ENCODE data around the gene USP44. TPM values are rescaled to one million over a fixed set of nuclear protein-coding genes. Genes with fewer than 3 reads are reported as not detected.

Gene USP44
- total and polyA plus RNA-seq, 2 of the 8 experiments (the other 6 are each of a cell fraction or from before 2014, with no cell fraction given) = 129 to 197 TPM

DNA sequence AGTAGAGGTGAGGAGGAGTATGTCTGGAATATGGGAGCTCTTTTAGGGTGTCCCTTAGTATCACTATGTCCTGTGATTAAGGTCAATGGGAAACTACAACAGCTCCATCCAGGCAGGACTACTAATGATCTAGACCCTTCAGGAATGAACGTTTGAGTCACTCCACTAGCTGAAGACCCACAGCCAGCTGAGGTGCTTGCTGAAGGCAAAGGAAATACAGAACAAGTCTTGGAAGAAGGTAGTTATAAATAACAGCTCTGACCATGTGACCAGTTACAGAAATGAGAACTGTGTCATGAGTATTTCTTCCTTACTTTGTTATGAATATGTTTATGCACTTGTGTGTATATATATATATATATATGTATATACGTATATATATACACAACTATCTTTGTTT, 40.5 kb upstream of the USP44 start:
- no peak overlapping the region for H2AK5ac ChIP-seq (ENCODE audit: low read depth, low read length)
- no peak overlapping the region for H3K56ac ChIP-seq (replicated peaks; ENCODE audit: insufficient read length, low read depth, low read length)
- H3K27ac ChIP-seq (ENCODE audit: low read depth, low read length) = no peak overlapping the region
- H3K18ac ChIP-seq (ENCODE audit: extremely low read depth, low read length) = no peak overlapping the region
- H4K8ac ChIP-seq (ENCODE audit: extremely low read depth, insufficient read depth, low read length) = no peak overlapping the region
- no peak overlapping the region for H4K91ac ChIP-seq (replicated peaks; ENCODE audit: insufficient read length, low read length)
- no peaks in the 10 kb centered on the region for H3K27me3 ChIP-seq (replicated peaks in 1 of 4; ENCODE audit: control insufficient read depth in 3 of 4, extremely low read depth in 1 of 4, insufficient read depth in 3 of 4, low read length in 3 of 4)
- H2BK12ac ChIP-seq (ENCODE audit: low read depth, low read length) = no peak overlapping the region
- TF ChIP-seq, protein P1, sequence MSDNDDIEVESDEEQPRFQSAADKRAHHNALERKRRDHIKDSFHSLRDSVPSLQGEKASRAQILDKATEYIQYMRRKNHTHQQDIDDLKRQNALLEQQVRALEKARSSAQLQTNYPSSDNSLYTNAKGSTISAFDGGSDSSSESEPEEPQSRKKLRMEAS (IDR thresholded peaks at IDR 0.05) = no peak
- TF ChIP-seq RXRA (IDR thresholded peaks at IDR 0.05; ENCODE audit: insufficient read depth, low read depth, low read length) (no peak), KDM5A (IDR thresholded peaks at IDR 0.05; ENCODE audit: low read length) (no peak), RNF2 (IDR thresholded peaks at IDR 0.05; ENCODE audit: borderline replicate concordance, low read depth, low read length, missing control alignments, poor library complexity, severe bottlenecking) (no peak), EP300 (IDR thresholded peaks at IDR 0.05; ENCODE audit: borderline replicate concordance in 1 of 2, low read depth in 2 of 2, low read length in 2 of 2) (no peak), HDAC6 (IDR thresholded peaks at IDR 0.05; ENCODE audit: low read depth, low read length) (no peak), SP1 (IDR thresholded peaks at IDR 0.05; ENCODE audit: low read depth, low read length) (no peak), SIN3A (conservative IDR thresholded peaks at IDR 0.05 in 1 of 2, IDR thresholded peaks at IDR 0.05 in 1 of 2; ENCODE audit: low read depth in 1 of 2, low read length in 2 of 2) (no peak), TAF1 (IDR thresholded peaks at IDR 0.05; ENCODE audit: low read depth, low read length) (no peak), TCF12 (IDR thresholded peaks at IDR 0.05; ENCODE audit: low read depth, low read length) (no peak), POU5F1 (IDR thresholded peaks at IDR 0.05; ENCODE audit: low read depth, low read length) (no peak)
- H4K5ac ChIP-seq (ENCODE audit: insufficient read length, low read depth, low read length) = no peak overlapping the region
- DNase-seq (ENCODE audit: low read depth in 1 of 2, low spot score in 2 of 2) (no peak), FAIRE-seq (no peak)
- no peak overlapping the region for H3K4ac ChIP-seq (replicated peaks; ENCODE audit: insufficient read length, low read depth, low read length)
- no peaks in the 10 kb centered on the region for H3K79me1 ChIP-seq (ENCODE audit: low read depth, low read length)
- no peak overlapping the region for H3K14ac ChIP-seq (ENCODE audit: insufficient read length)
- no peak overlapping the region for H3K4me2 ChIP-seq (ENCODE audit: insufficient read depth in 1 of 2, low read depth in 2 of 2, low read length in 2 of 2)
- H2BK120ac ChIP-seq (replicated peaks; ENCODE audit: low read depth, low read length) = no peak overlapping the region
- no peaks in the 10 kb centered on the region for H3K36me3 ChIP-seq (ENCODE audit: control insufficient read depth in 2 of 4, insufficient read depth in 4 of 4, low read length in 3 of 4)
- no peak overlapping the region for H2BK20ac ChIP-seq (ENCODE audit: low read length)
- ChIA-PET CTCF (ENCODE audit: partially characterized antibody) (interaction anchor here (0.9 to 1.5 kb wide), 5 partner anchors 8 to 239 kb away, joined by 3 to 6 read pairs (median 4); no protein-coding TSS in a partner anchor), POLR2A (ENCODE audit: partially characterized antibody) (interaction anchor here (1.1 kb wide), 1 partner anchor 12 kb away, joined by 3 read pairs; no protein-coding TSS in a partner anchor)
- no peak overlapping the region for H2BK5ac ChIP-seq (ENCODE audit: low read depth, low read length)
- H3K23ac ChIP-seq (ENCODE audit: insufficient read length) = no peak overlapping the region
- H3K4me3 ChIP-seq (ENCODE audit: extremely low read depth in 1 of 4, insufficient read depth in 2 of 4, low read depth in 3 of 4, low read length in 4 of 4) = no peak overlapping the region
- H4K20me1 ChIP-seq (replicated peaks in 1 of 2; ENCODE audit: control insufficient read depth in 1 of 2, insufficient read depth in 2 of 2, low read length in 2 of 2) = no peaks in the 10 kb centered on the region
- H3K4me1 ChIP-seq (replicated peaks in 1 of 4; ENCODE audit: control insufficient read depth in 3 of 4, insufficient read depth in 4 of 4, low read length in 3 of 4) = peaks cover 0 to 7% (median 2%) of the 10 kb centered on the region in 4 experiments; a peak in 3 of 7 replicates
- 78% methylated on average over 2 of the region's 2 CpGs; no CpG with 5 or more reads in 1 of the 2 experiments for WGBS, 2 experiments (ENCODE audit: extremely low coverage in 1 of 2, insufficient coverage in 1 of 2, insufficient read length in 1 of 2, insufficient replicate concordance in 2 of 2, low coverage in 1 of 2, low lambda C conversion rate in 2 of 2, missing lambda C conversion rate in 1 of 2)
- no peaks in the 10 kb centered on the region for H3K23me2 ChIP-seq (ENCODE audit: low read depth, low read length)
- no peak overlapping the region for H2BK15ac ChIP-seq (ENCODE audit: low read length)
- H3K9me3 ChIP-seq (ENCODE audit: insufficient read depth in 2 of 2, low read depth in 1 of 2, low read length in 1 of 2) = no peaks in the 10 kb centered on the region
- no peak overlapping the region for H2AFZ ChIP-seq (ENCODE audit: low read length)
- H3K79me2 ChIP-seq (ENCODE audit: control insufficient read depth in 1 of 2, insufficient read depth in 2 of 2, low read length in 2 of 2) = no peaks in the 10 kb centered on the region
- H3K9ac ChIP-seq (replicated peaks in 1 of 4; ENCODE audit: extremely low read depth in 1 of 4, low read depth in 3 of 4, low read length in 3 of 4) = no peak overlapping the region
